Stimulated activated CD8-positive, alpha-beta memory T cell treated with anti-CD3 and anti-CD28 coated beads, Interleukin-2, amount 100 ng/mL, for 1 hour (primary cell): Measurements from ENCODE around the gene MAGEA9.
"Not testable (repeated sequence)": the region's sequence is repeated elsewhere in the genome, so short reads cannot be mapped to it uniquely, and the experiment has no call there.

ENCODE experiments used
- DNase-seq, 2 donors: peaks; one replicate each; pipeline ENCODE4 v3.0.0-alpha.2; 2020; ENCODE audit warnings: low read depth in 2 of 2

MAGEA9 gene

DNA sequence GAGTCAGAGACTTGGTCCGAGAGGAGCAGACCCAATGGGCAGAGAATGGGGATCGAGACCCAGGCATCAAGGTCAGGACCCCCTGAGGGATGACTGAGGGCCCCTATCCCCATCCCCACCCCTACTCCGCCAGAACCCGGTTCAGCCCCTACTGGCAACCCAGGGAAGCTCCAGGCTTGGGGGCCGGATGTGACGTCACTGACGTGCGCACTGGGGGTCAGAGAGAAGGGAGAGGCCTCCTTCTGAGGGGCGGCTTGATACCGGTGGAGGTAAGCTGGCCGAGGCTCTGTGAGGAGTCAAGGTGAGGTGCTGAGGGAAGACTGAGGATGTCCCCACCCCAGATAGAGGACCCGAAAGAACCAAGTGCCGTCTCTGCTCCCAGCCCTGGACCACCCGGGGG lies at the start of gene MAGEA9:
Gene MAGEA9 (plus strand): TSS at position 204 of the 400 bp plus-strand sequence. CDS start 4,281 bp downstream, outside the sequence.
- not testable (repeated sequence) for DNase-seq

GRCh38 chrX:149742269-149742668 lies 39.5 kb upstream of the MAGEA9 start:
- not testable (repeated sequence) for DNase-seq

- not testable (repeated sequence) for DNase-seq
These were observed 35.2 kb upstream of the MAGEA9 start for GRCh38 chrX:149746390-149747007.

DNA sequence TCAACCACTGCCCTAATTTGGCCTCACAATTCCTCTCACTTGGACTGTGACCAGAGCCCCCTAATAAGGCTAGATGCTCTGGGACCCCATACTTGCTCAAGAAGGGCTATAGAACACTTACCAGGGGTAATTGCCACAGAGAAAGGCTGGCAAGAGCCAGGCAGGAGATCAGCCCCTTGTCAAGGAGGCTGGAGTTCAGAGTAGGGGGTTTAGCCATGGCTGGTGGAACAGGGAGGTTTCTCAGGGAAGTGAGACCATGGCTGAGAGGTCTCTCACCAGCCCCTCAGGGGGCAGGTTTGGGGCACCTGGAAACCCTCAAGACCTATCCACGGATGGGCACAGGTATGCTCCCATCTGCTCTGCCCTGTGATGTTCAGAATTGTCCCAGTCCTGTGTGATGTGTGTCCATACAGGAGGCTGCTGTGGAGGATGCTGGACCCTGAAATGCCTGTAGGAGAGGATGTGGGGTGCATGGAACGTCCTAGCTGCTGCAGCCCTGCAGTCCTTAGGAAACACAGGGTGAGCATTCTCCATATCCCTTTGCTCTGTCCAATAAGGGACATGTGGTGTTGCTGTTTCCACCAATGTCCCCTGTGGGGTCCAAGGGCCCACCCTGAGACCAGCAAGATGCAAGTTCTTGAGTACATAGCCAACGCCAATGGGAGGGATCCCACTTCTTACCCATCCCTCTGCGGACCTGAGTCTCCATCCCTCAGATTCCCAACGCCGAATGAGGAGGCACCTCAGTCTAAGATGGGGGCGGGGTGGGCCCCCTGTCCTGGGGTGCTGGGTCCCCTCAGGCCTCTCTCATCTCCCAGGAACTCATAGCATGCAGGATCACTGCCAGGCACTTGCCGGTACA lies 24.3 kb upstream of the MAGEA9 start:
- no peak for DNase-seq

DNA sequence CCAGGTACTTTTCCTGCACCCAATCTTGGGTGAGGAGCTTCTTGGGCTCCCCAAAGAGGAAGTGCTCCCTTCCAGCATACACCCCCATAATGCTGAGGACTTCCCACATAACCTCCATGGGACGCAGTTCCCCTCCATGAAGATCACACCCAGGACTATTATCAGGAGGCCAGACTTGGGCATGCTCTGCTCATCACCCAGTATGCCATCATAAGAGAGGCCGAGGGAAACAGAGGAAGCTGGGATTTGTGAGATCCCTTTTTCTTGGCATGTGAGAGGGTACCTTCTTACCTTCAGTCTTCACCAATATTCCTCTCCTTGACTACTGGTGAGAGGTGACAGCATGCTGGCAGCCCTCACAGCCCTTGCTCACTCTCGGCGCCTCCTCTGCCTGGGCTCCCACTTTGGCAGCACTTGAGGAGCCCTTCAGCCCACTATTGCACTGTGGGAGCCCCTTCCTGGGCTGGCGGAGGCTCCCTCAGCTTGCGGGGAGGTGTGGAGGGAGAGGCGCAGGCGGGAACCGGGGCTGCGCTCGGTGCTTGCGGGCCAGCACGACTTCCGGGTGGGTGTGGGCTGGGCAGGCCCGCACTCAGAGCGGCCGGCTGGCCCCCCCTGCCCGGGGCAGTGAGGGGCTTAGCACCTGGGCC lies 23.5 kb upstream of the MAGEA9 start:
- DNase-seq: no peak

DNA sequence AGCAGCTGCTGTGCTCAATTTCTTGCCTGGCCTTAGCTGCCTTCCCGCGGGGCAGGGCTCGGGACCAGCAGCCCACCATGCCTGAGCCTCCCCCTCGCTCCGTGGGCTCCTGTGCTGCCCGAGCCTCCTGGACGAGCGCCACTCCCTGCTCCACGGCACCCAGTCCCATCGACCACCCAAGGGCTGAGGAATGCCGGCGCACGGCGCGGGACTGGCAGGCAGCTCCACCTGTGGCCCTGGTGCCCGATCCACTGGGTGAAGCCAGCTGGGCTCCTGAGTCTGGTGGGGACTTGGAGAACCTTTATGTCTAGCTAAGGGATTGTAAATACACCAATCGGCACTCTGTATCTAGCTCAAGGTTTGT lies 23.0 kb upstream of the MAGEA9 start:
- not testable (repeated sequence) for DNase-seq

DNA sequence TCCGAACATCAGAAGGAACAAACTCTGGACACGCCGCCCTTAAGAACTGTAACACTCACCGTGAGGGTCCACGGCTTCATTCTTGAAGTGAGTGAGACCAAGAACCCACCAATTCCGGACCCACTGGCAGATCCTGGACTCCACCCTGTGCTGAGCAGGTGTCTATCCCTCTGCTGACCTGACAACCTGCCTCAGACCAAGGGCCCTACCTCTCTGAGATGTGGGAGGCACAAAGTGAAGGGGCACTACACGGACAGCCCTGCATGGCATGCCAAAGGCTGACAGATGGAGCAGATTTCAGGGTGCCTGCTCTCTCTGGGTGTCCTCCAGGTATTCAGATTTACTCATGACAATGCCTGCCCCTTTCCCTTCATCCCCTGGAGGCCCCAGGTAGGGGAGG lies 21.9 kb upstream of the MAGEA9 start:
- no peak for DNase-seq

DNA sequence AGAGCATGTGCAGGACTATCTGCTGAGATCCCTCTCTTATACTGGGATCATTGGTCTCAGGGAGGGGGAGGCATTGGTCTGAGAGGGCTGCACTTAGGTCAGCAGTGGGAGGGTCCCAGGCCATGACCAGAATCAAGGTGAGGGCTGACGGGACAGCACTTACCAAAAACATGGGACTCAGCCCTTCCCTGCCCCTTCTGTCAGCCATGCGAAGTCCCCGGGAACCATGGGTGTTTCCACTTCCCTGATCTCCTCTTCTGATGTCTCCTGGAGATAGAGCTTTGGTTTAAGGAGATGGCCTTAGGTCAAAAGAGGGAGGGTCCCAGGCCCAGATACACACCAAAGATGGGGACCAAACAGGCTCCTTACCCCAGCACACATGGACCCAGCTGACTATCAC lies 20.8 kb upstream of the MAGEA9 start:
- DNase-seq: no peak

- DNase-seq: not testable (repeated sequence)
These were observed 19.7 kb upstream of the MAGEA9 start for GRCh38 chrX:149761858-149762674.

DNA sequence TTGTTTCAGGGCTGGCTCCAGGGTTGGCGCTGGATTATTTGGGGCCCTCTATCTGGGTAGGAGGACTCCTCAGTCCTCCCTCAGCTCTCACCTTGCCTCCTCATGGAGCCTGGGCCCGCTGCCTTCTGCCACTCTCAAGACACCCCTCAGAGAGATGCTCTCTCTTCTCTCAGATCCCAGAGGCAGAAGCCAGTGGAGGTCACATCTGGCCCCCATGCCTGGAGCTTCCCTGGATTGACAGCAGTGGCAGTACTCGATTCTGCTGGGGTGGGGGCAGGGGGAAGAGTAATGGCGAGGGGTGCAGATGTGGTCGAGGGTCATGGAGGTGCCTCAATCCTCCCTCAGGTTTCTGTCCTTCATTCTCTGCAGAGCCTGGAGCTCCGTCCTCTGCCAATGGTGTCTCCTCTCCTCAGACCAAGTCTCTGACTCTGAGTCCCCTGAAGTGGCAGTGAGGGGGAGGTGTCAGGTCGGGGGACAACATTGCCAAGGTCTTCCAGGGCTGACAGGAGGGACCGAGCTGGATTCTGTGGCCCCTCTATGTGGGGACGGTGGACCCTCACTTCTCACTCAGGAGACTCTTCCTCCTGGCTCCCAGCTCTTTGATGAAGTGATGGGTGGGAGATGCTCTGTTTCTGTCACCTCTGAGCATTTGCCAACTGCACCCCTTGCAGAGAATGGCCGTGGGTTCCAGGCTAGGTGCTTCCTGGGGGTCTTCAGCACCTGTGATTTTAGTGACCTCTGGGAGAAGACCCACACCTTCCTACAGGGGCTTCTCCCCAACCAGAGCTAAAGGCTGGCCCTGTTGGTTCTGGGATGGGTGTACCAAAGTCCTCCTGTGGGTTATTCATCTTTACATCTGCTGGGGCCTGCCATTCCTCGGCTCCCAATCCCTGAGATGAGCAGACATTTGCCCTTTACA lies 18.8 kb upstream of the MAGEA9 start:
- DNase-seq: no peak

GRCh38 chrX:149770344-149770743 lies 11.4 kb upstream of the MAGEA9 start:
- not testable (repeated sequence) for DNase-seq

DNA sequence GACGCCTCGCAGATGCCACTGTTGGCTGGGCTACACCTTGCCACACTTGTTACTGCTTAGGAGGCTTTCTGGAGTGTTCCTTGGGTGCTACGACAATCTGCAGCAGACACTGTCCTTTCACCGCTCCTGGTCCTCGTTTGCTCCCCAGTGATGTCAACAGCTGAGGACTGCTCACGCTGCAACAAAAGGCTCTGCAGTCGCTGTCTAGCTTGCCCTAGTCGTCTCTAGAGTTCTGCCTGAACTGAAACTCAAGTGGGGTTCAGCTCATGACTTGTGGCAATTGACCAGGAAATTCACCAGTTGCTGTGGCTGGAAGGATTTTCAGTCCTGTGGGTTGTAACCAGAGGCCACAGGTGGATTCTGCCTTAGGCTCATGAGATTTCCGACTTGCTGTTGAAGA lies 8.7 kb upstream of the MAGEA9 start:
- not testable (repeated sequence) for DNase-seq

GRCh38 chrX:149773768-149774167 lies 8.0 kb upstream of the MAGEA9 start, which contains the start of gene HSFX1:
HSFX1 (plus strand) TSS chrX:149774068; CDS start chrX:149774682, 614 bp downstream.
- not testable (repeated sequence) for DNase-seq

- not testable (repeated sequence) for DNase-seq
These were observed 3.7 kb upstream of the MAGEA9 start for GRCh38 chrX:149777999-149778398.

DNA sequence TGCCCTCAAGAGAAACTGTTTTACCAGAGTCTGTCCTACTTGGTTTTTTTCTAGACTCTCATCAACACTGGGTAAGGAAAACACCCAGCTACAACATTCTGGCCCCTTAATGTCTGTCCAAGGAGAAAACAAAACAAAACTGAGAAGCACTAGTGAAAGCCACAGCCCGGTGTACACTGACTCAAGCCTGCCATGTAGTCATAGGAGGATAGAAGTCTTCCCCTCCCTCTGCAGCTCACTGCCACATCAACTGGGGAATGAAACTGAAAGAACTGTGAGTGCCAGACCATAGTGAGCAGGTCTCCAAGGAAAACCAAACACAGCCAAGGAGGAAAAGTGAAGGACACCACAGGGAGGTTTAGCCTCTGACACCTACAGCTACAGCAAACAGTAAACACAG lies 13.8 kb downstream of the MAGEA9 start:
- DNase-seq: not testable (repeated sequence)

DNA sequence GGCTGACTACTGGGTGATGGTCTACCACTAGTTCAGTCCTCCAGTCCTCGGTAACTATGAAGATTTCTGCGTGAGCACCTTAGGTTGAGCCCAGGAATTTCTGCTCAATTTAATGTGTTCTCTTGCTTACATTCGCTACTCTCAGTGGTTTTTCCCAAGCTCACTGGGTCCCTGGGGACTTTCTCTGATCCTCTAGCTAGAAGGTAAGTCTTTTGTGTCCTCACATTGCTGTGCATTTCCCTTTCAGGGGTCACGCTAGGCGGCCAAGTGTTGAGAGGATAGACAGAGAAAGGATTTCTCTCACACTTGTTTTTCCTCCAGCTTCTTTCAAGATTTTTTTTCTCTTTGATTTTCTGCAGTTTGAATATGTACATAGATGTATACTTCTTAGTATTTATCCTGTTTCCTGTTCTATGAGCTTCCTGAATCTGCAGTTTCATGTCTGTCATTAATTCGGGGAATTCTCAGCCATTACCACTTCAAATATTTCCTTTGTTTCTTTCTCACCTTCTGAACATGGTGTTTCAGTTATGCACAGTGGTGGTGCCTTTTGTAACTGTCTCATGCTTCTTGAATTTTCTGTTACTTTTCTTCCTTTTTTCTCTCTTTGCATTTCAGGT lies 17.5 kb downstream of the MAGEA9 start:
- no peak for DNase-seq

DNA sequence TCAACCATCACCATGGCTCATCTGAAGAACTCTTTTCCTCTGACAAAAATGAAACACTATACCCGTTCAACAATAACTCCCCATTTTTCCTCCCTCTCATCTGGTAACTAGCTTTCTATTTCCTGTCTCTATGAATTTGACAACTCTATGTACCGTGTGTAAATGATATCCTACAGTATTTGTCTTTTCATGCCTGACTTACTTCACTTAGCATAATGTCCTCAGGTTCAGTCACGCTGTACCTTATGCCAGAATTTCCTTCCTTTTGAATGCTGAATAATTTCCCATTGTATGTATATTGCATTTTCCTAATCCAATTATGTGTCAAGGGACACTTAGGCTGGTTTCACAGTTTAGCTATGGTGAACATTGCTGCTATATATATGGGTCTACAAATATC lies 18.2 kb downstream of the MAGEA9 start:
- no peak for DNase-seq

DNA sequence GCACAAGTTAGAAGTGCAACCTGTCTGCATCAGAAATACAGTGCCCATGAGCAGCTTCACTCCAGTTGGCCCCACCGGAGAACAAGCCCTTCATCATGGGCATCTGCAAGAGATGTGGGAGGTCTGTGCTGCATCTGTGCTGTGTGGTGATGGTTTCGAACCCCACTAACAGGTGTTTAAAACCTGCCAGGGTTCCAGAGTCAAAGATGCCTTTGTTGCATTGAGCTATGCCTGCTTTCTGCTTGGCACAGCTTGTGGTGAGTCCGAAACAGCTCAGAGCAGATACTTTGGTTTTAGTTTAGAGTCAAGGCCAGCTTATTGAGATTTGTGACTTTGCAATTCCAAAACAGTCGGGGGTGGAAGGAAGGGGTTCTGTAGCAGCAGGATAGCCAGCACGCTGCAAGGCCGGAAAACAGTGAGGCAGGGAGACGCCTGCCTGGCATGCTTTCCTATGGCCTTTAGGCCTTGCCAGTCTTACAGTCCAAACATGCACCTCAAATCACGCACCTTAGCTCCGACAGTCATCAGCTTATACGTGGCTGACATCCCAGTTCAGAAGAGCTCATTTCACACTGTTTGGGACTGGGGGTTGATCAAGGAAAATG lies 21.8 kb downstream of the MAGEA9 start:
- no peak for DNase-seq

DNA sequence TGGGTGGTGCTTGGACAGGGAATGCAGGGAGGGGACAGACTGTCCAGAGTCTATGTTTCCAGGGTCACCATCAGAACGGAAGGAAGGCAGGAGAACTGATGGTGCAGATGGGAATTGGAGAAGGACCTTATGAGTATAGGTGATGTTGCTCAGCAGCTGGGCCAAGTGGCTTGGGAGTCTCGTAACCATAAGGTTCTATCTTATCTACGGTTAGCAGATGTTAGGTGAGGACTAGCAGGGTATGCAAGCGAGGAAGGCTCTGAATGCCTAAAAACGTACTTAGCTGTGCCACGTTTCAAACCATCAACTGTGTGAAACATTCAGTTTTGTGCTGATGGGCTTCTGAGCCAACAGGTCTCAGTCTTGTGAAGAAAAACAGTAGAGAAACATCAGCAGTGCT lies 22.4 kb downstream of the MAGEA9 start:
- no peak for DNase-seq
